ENCODE measurements around the gene TST. TPM values are rescaled to one million over a fixed set of nuclear protein-coding genes. Genes with fewer than 3 reads are reported as not detected.
"Not testable (repeated sequence)": the region's sequence is repeated elsewhere in the genome, so short reads cannot be mapped to it uniquely, and the experiment has no call there.

TST gene
- total and polyA plus RNA-seq, 10 donors, result 10.3 to 27.1 (median 12.8) TPM

- H3K27ac ChIP-seq, result no peak overlapping the region
- H3K4me3 ChIP-seq, result no peak overlapping the region
- H3K4me1 ChIP-seq, result no peaks in the 10 kb centered on the region
- DNase-seq, result no peak
- H3K9me3 ChIP-seq, result peaks cover 2 to 9% (median 6%) of the 10 kb centered on the region in 8 donors
- WGBS, 5 donors, result 65 to 83% (median 75%) methylated on average over 6 of the region's 6 CpGs
- intact Hi-C loops (cut with DNase I; ENCODE audit: low total_unique reads), result no loop called here
- no peaks in the 10 kb centered on the region for H3K36me3 ChIP-seq
- peaks cover 0 to 63% (median 17%) of the 10 kb centered on the region in 7 donors for H3K27me3 ChIP-seq (replicated peaks in 1 of 7)
- TF ChIP-seq POLR2A (IDR thresholded peaks at IDR 0.05), result no peak
Measured at GRCh38 chr22:36991206-36991605, 28.0 kb downstream of the TST start.

GRCh38 chr22:36990457-36990856 is 28.8 kb downstream of the TST start:
- DNase-seq, result no peak
- no peak for TF ChIP-seq CTCF (IDR thresholded peaks at IDR 0.05 in 8 of 11, conservative IDR thresholded peaks at IDR 0.05 in 3 of 11)
- no peak for TF ChIP-seq POLR2AphosphoS5 (IDR thresholded peaks at IDR 0.05)
- no peak for TF ChIP-seq POLR2A (IDR thresholded peaks at IDR 0.05)
- WGBS, 5 donors, result 66 to 83% (median 69%) methylated on average over 6 of the region's 6 CpGs

DNA sequence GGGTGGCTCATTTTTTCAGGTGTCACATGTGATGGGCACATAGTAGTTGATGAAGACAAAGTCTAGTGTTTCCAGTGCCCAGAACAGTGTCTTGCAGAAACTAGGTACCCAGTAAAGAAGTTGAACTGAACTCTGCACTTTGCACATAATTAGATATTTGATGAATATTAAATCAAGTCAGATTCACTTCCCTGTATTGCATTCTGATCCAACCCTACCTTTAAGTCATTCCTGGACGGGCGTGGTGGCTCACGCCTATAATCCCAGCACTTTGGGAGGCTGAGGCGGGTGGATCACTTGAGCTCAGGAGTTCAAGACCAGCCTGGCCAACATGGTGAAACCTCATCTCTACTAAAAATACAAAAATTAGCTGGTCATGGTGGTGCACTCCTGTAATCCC is 30.2 kb downstream of the TST start:
- intact Hi-C loops (cut with DNase I; ENCODE audit: low total_unique reads), result not testable (repeated sequence)

More at GRCh38 chr22:36990457-36990856, 28.8 kb downstream of the TST start:
- H3K27me3 ChIP-seq (replicated peaks in 1 of 7), result peaks cover 0 to 62% (median 17%) of the 10 kb centered on the region in 7 donors
- H3K4me1 ChIP-seq, result no peaks in the 10 kb centered on the region
- intact Hi-C loops (cut with DNase I; ENCODE audit: low total_unique reads), result no loop called here
- no peak overlapping the region for H3K4me3 ChIP-seq
- peaks cover 4 to 17% (median 14%) of the 10 kb centered on the region in 8 donors for H3K9me3 ChIP-seq
- H3K36me3 ChIP-seq, result no peaks in the 10 kb centered on the region
- H3K27ac ChIP-seq, result no peak overlapping the region

DNA sequence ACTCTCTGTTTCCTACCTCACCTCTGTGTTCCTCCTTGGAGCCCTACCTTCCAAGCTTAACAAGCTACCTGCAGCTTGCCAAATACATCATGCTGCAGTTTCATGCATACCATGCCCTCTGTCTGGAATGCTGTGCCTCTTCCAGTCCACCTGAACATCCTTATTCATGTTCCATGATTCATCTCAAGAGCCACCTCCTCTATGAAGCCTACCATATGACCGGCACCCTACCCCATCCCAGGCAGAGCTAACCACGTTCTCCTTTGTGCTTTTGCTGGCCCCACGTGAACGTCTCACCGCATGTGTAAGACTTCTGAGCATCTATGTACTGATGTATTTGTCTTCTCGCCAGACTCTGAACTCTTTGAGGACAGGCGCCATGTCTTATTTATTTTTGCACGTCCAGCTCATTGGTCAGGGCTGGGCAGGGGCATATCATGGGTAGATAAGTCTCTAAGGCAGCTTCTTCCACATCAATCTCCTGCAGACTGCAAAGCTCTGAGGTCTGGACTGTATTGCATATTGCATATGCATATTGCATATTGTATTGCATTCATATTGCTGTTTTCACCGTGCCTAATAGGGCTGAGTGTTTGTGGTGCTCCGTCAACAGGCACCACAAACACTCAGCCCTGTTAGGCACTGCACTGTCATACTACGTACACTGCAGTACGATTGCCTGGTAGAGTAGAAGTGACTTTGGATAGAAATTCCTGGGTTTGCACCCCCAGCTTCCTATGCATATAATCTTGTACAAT is 31.0 kb downstream of the TST start:
- Histone ChIP-seq H3K4me1 (no peaks in the 10 kb centered on the region), H3K9me3 (peaks cover 4 to 21% (median 18%) of the 10 kb centered on the region in 8 donors), H3K4me3 (no peak overlapping the region), H3K27ac (no peak overlapping the region), H3K36me3 (no peaks in the 10 kb centered on the region), H3K27me3 (replicated peaks in 1 of 7) (peaks cover 0 to 68% (median 17%) of the 10 kb centered on the region in 7 donors)
- no peak for TF ChIP-seq POLR2A (IDR thresholded peaks at IDR 0.05)
- no peak for TF ChIP-seq POLR2AphosphoS5 (IDR thresholded peaks at IDR 0.05)
- TF ChIP-seq CTCF (IDR thresholded peaks at IDR 0.05 in 8 of 11, conservative IDR thresholded peaks at IDR 0.05 in 3 of 11), result no peak
- 74 to 88% (median 80%) methylated on average over 12 of the region's 12 CpGs for WGBS, 5 donors
- intact Hi-C loops (cut with DNase I; ENCODE audit: low total_unique reads), result no loop called here
- DNase-seq, result no peak

More for the DNA sequence above, 30.2 kb downstream of the TST start:
- not testable (repeated sequence) for H3K27ac ChIP-seq, H3K36me3 ChIP-seq, H3K4me1 ChIP-seq, H3K4me3 ChIP-seq, DNase-seq
- H3K9me3 ChIP-seq, result peaks cover 4 to 21% (median 18%) of the 10 kb centered on the region in 8 donors
- peaks cover 0 to 64% (median 17%) of the 10 kb centered on the region in 7 donors for H3K27me3 ChIP-seq (replicated peaks in 1 of 7)
- 90 to 100% (median 92%) methylated on average over 4 of the region's 4 CpGs for WGBS, 5 donors

DNA sequence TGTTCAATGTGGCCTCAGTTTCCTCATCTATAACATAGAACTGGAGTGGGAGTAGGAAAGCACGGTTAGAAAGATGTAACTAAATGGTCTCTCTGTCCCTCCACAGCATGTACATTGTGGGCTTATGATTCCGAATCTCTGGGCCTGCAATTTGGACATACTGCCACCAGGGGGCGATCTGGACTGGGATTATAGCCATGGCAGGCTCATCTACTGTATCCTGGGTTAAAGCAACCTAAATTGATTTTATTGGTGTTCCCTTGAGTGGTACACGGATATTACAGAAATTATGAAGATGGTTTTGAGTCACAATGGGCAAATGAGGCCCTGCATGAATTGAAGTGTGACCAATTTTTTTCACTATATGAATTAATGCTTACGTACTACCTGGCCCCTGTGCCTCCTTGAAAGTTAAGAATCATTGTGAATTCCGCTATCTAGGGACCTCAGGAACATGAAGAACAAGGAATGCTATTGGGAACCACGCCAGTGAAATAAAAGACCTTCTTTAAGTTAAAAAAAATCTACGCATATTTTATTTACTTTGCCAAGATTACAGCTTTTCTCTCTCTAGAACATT is 32.9 kb downstream of the TST start:
- Histone ChIP-seq H3K9me3 (peaks cover 4 to 21% (median 18%) of the 10 kb centered on the region in 8 donors), H3K4me3 (no peak overlapping the region), H3K27me3 (replicated peaks in 1 of 7) (peaks cover 0 to 63% (median 17%) of the 10 kb centered on the region in 7 donors), H3K36me3 (no peaks in the 10 kb centered on the region), H3K27ac (no peak overlapping the region), H3K4me1 (no peaks in the 10 kb centered on the region)
- WGBS, 5 donors, result 54 to 65% (median 58%) methylated on average over 8 of the region's 8 CpGs
- TF ChIP-seq CTCF (IDR thresholded peaks at IDR 0.05 in 8 of 11, conservative IDR thresholded peaks at IDR 0.05 in 3 of 11) (peak; percentile 14 to 74 (median 56)), POLR2AphosphoS5 (IDR thresholded peaks at IDR 0.05) (no peak), POLR2A (IDR thresholded peaks at IDR 0.05) (no peak)
- DNase-seq, result no peak
- intact Hi-C loops (cut with DNase I; ENCODE audit: low total_unique reads), result no loop called here
